HepG2 (cell line): ENCODE measurements around the gene SLA2. TPM values are rescaled to one million over a fixed set of nuclear protein-coding genes. Genes with fewer than 3 reads are reported as not detected.
A peak's percentile ranks its signal among the peaks of the same experiment; 100 is the strongest.

Source experiments
- ELK4 ChIP-seq: sonication (generic); formaldehyde crosslinking; IDR thresholded peaks from 2 replicates; pipeline ENCODE4 v1.9.0; 2021; ENCODE audit warnings: missing genetic modification reagents, borderline replicate concordance
- GLI4 ChIP-seq: sonication (generic); formaldehyde crosslinking; IDR thresholded peaks from 2 replicates; pipeline ENCODE4 v1.5.1; 2020; ENCODE audit warnings: missing genetic modification reagents, mild to moderate bottlenecking, moderate library complexity, borderline replicate concordance
- GTF3A ChIP-seq: sonication (generic); formaldehyde crosslinking; conservative IDR thresholded peaks from 2 replicates; pipeline ENCODE4 v1.4.0; 2020; ENCODE audit warnings: mild to moderate bottlenecking, missing genetic modification reagents
- HDAC6 ChIP-seq: fragments of 200-600 bp; sonication (generic); IDR thresholded peaks from 2 replicates; pipeline ENCODE4 v1.7.0; 2017; ENCODE audit warnings: mild to moderate bottlenecking, antibody characterized with exemption, low read length, low read depth
- HNRNPH1 ChIP-seq: fragments of 200-400 bp; formaldehyde crosslinking; optimal IDR thresholded peaks from 2 replicates; pipeline ENCODE3; 2017; ENCODE audit warnings: mild to moderate bottlenecking, low read depth, low read length
- HOXD1 ChIP-seq: sonication (generic); formaldehyde crosslinking; IDR thresholded peaks from 2 replicates; pipeline ENCODE4 v1.5.0; 2020; ENCODE audit warnings: missing genetic modification reagents
- IRX3 ChIP-seq: sonication (generic); formaldehyde crosslinking; IDR thresholded peaks from 2 replicates; pipeline ENCODE4 v1.8.1; 2023; ENCODE audit warnings: mild to moderate bottlenecking, low read depth, missing genetic modification reagents, borderline replicate concordance
- MBNL3 ChIP-seq: fragments of 250-450 bp; sonication (Bioruptor Pico); conservative IDR thresholded peaks from 2 replicates; pipeline ENCODE4 v1.8.0; 2022; ENCODE audit warnings: mild to moderate bottlenecking, inconsistent platforms
- NCOA5 ChIP-seq: sonication (generic); formaldehyde crosslinking; IDR thresholded peaks from 2 replicates; pipeline ENCODE4 v1.4.0; 2020; ENCODE audit warnings: missing genetic modification reagents
- NR2F1 ChIP-seq, 2 experiments: fragments of 450-650 bp in 1 of 2; formaldehyde crosslinking in 1 of 2; IDR thresholded peaks; 2 replicates each; pipeline versions ENCODE4 v1.5.0 to v1.6.1; 2016 to 2020; ENCODE audit warnings: mild to moderate bottlenecking in 1 of 2, missing compliant biosample characterization in 1 of 2, missing genetic modification reagents in 1 of 2, moderate library complexity in 1 of 2
- PHF21A ChIP-seq: sonication (generic); formaldehyde crosslinking; IDR thresholded peaks from 2 replicates; pipeline ENCODE4 v1.5.0; 2020; ENCODE audit warnings: mild to moderate bottlenecking, missing genetic modification reagents
- REST ChIP-seq, 2 experiments: IDR thresholded peaks; 2 replicates each; pipeline ENCODE4 v1.6.1; 2011 to 2012; ENCODE audit warnings: low read length in 2 of 2, borderline replicate concordance in 1 of 2, low read depth in 1 of 2, mild to moderate bottlenecking in 1 of 2, moderate library complexity in 1 of 2
- RXRA ChIP-seq: sonication (generic); formaldehyde crosslinking; IDR thresholded peaks from 2 replicates; pipeline ENCODE4 v1.5.1; 2020; ENCODE audit warnings: missing genetic modification reagents
- U2AF1 ChIP-seq: fragments of 200-400 bp; formaldehyde crosslinking; optimal IDR thresholded peaks from 2 replicates; pipeline ENCODE3; 2017; ENCODE audit warnings: mild to moderate bottlenecking, low read depth, low read length
- ZNF263 ChIP-seq: sonication (generic); formaldehyde crosslinking; IDR thresholded peaks from 2 replicates; pipeline ENCODE4 v1.4.0; 2020; ENCODE audit warnings: missing genetic modification reagents
- ZNF282 ChIP-seq: fragments of 450-650 bp; IDR thresholded peaks from 2 replicates; pipeline ENCODE4 v1.6.1; 2018; ENCODE audit not compliant: partially characterized antibody
- ZNF589 ChIP-seq: sonication (generic); formaldehyde crosslinking; conservative IDR thresholded peaks from 2 replicates; pipeline ENCODE4 v1.8.0; 2022; ENCODE audit warnings: mild to moderate bottlenecking, moderate library complexity, missing genetic modification reagents
- ZNF75D ChIP-seq: sonication (generic); formaldehyde crosslinking; IDR thresholded peaks from 2 replicates; pipeline ENCODE4 v1.8.1; 2023; ENCODE audit warnings: missing genetic modification reagents, mild to moderate bottlenecking, borderline replicate concordance
- polyA plus RNA-seq, 8 experiments: library from polyadenylated mRNA; depleted of rRNA in 3 of 8; stranded (reverse) in 7 of 8; unstranded in 1 of 8; fragments of >200 nt; fragmentation: Illumina TruSeq in 4 of 8; extraction: Trizol in 4 of 8; gene quantifications; 2 replicates each; pipeline versions ENCODE4 v1.2.1 to v1.2.3, GENCODE V29; 2011 to 2016; ENCODE audit warnings: low read depth in 4 of 8, missing spikeins in 1 of 8, mixed read lengths in 1 of 8; ENCODE audit not compliant: insufficient read depth in 1 of 8
- total RNA-seq, 5 experiments: library from RNA; depleted of rRNA; stranded (reverse); fragments of >200 nt; fragmentation: Illumina TruSeq; extraction: Trizol; gene quantifications; 2 replicates each; pipeline ENCODE4 v1.2.3, GENCODE V29; 2016; ENCODE audit warnings: low read depth in 1 of 5
- TF ChIP-seq, protein P1 (sequence below): sonication (generic); formaldehyde crosslinking; IDR thresholded peaks from 2 replicates; pipeline ENCODE4; 2020; ENCODE audit warnings: missing genetic modification reagents, mild to moderate bottlenecking, borderline replicate concordance

SLA2 gene
- total and polyA plus RNA-seq, 2 of the 13 experiments (the other 11 are each of a cell fraction or from before 2014, with no cell fraction given) = 1.6 to 3.6 TPM

DNA sequence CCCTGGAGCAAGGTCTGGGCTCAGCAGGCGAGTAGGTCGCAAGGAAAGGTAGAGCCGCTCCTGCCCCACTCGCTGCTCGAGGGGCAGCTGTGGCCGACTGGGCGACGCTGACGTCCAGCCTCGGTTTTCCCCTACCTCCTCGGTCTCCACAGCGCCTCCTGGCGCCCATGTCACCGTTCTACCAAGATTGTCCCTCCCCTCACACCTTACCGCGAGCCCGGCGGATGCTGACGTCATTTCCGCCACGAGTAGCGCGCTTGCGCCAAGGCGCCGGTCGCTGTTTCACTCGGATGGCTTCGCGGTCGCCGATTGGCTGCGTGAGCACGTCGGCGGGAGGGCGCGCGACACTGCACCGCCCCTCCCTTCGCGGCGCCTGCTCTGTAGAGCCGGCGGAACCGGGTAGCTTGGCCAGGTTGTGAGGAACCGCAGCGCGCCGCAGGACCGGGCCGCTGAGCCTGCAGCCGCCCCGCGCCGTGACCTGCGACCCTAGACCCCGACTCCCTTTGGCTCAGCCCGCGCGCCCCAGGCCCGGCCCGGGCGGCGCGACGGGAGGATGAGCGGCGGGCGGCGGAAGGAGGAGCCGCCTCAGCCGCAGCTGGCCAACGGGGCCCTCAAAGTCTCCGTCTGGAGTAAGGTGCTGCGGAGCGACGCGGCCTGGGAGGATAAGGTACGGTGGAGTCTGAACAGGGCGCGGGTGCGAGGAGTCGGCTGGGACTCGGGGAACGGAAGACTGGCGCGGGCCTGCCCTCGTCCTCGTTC is 40.4 kb downstream of the SLA2 start, which contains the start of gene RAB5IF (continued):
- TF ChIP-seq ELK4 (no peak; the same call in 1 of the 2 replicates), REST (IDR thresholded peaks at IDR 0.05; ENCODE audit: borderline replicate concordance in 1 of 2, low read depth in 1 of 2, low read length in 2 of 2) (peak in 1 of 2 experiments; percentile 62; a peak in 1 of 4 replicates), HNRNPH1 (no peak), IRX3 (CRISPR knock-in tag) (peak; percentile 96), GTF3A (CRISPR knock-in tag) (no peak; the same call in none of the 2 replicates), ZNF282 (no peak), NR2F1 (CRISPR knock-in tag; IDR thresholded peaks at IDR 0.05) (peak; percentile 19 to 22; a peak in 1 of 4 replicates), RXRA (peak; percentile 84; the same call in 1 of the 2 replicates), ZNF589 (CRISPR knock-in tag) (peak; percentile 20; the same call in 1 of the 2 replicates), PHF21A (CRISPR knock-in tag) (peak; percentile 96), NCOA5 (CRISPR knock-in tag) (no peak), HOXD1 (CRISPR knock-in tag) (peak; percentile 88), ZNF263 (CRISPR knock-in tag) (peak; percentile 38; the same call in 1 of the 2 replicates), ZNF75D (CRISPR knock-in tag) (no peak), HDAC6 (no peak), MBNL3 (no peak), U2AF1 (peak; percentile 92), GLI4 (peak; percentile 99; the same call in 1 of the 2 replicates)
- TF ChIP-seq, protein P1, sequence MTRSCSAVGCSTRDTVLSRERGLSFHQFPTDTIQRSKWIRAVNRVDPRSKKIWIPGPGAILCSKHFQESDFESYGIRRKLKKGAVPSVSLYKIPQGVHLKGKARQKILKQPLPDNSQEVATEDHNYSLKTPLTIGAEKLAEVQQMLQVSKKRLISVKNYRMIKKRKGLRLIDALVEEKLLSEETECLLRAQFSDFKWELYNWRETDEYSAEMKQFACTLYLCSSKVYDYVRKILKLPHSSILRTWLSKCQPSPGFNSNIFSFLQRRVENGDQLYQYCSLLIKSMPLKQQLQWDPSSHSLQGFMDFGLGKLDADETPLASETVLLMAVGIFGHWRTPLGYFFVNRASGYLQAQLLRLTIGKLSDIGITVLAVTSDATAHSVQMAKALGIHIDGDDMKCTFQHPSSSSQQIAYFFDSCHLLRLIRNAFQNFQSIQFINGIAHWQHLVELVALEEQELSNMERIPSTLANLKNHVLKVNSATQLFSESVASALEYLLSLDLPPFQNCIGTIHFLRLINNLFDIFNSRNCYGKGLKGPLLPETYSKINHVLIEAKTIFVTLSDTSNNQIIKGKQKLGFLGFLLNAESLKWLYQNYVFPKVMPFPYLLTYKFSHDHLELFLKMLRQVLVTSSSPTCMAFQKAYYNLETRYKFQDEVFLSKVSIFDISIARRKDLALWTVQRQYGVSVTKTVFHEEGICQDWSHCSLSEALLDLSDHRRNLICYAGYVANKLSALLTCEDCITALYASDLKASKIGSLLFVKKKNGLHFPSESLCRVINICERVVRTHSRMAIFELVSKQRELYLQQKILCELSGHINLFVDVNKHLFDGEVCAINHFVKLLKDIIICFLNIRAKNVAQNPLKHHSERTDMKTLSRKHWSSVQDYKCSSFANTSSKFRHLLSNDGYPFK (CRISPR knock-in tag) = peak; percentile 95
